Muscle layer of duodenum (tissue), 2 donors: ENCODE measurements around the gene NLK.
"Not testable (repeated sequence)": the region's sequence is repeated elsewhere in the genome, so short reads cannot be mapped to it uniquely, and the experiment has no call there.

Experiments
- H3K27ac ChIP-seq: one replicate; pipeline ENCODE4 v1.7.0; 2013; ENCODE audit warnings: mild to moderate bottlenecking, low read length
- H3K27me3 ChIP-seq: one replicate; pipeline ENCODE4 v1.7.0; 2013; ENCODE audit warnings: low read depth, mild to moderate bottlenecking, control low read depth, low read length
- H3K36me3 ChIP-seq, 2 donors: one replicate each; pipeline ENCODE4 v1.7.0; 2013; ENCODE audit warnings: low read length in 2 of 2, control low read depth in 1 of 2, mild to moderate bottlenecking in 1 of 2; ENCODE audit not compliant: insufficient read depth in 2 of 2, control insufficient read depth in 1 of 2
- H3K4me1 ChIP-seq, 2 donors: one replicate each; pipeline ENCODE4 v1.7.0; 2013; ENCODE audit warnings: low read length in 2 of 2, mild to moderate bottlenecking in 2 of 2, control low read depth in 1 of 2, moderate library complexity in 1 of 2; ENCODE audit not compliant: insufficient read depth in 2 of 2, control insufficient read depth in 1 of 2
- H3K4me3 ChIP-seq, 2 donors: one replicate each; pipeline ENCODE4 v1.7.0; 2013; ENCODE audit warnings: low read length in 2 of 2, low read depth in 1 of 2, mild to moderate bottlenecking in 1 of 2
- H3K9me3 ChIP-seq, 2 donors: one replicate each; pipeline ENCODE4 v1.7.0; 2013; ENCODE audit warnings: low read length in 2 of 2, control low read depth in 1 of 2, mild to moderate bottlenecking in 1 of 2; ENCODE audit not compliant: control insufficient read depth in 1 of 2
- donor health status: healthy.

The NLK gene

DNA sequence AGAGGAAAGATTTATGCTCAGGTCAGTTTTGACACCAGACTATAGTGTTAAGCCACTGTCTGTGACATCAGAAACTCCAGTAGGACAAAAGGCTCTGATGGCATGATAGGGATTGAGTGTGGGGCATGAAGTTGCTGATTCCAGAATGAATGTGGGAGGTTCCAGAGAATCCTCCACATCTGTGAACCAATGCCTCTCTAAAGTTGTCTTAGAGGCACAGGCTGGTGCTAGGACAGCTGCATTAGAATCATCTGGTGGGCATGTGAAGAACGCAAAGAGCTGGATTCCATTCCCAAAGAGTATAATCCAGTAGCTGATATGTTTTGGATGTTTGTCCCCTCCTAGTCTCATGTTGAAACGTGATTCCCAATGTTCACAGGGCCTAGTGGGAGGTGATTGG lies 32.1 kb upstream of the NLK start:
- H3K27me3 ChIP-seq, result peaks cover 4% of the 10 kb centered on the region
- H3K4me3 ChIP-seq, result no peak overlapping the region
- no peaks in the 10 kb centered on the region for H3K9me3 ChIP-seq
- H3K27ac ChIP-seq, result no peak overlapping the region
- no peaks in the 10 kb centered on the region for H3K36me3 ChIP-seq
- H3K4me1 ChIP-seq, result no peaks in the 10 kb centered on the region

- H3K27me3 ChIP-seq, result no peaks in the 10 kb centered on the region
- H3K36me3 ChIP-seq, result no peaks in the 10 kb centered on the region
- H3K4me1 ChIP-seq, result no peaks in the 10 kb centered on the region
- no peak overlapping the region for H3K4me3 ChIP-seq
- no peak overlapping the region for H3K27ac ChIP-seq
- no peaks in the 10 kb centered on the region for H3K9me3 ChIP-seq
These were observed 23.9 kb upstream of the NLK start for GRCh38 chr17:28018439-28019070.

DNA sequence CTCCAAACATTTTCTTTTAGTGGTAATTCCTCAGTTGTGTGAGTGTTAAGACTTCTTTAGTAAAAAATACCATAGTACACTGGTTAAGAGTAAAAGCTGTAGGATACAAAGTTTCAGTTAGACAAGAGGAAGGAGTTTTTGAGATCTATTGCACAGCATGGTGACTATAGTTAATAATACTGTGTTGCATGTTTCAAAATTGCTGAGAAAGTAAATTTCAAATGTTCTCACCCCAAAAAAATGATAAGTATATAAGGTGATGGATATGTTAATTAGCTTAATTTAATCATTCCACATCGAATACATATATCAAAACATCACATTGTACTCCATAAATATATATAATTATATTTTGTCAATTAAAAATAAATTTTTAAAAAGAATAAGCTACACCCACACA lies 22.0 kb upstream of the NLK start:
- no peaks in the 10 kb centered on the region for H3K4me1 ChIP-seq
- H3K27me3 ChIP-seq, result no peaks in the 10 kb centered on the region
- no peaks in the 10 kb centered on the region for H3K9me3 ChIP-seq
- no peaks in the 10 kb centered on the region for H3K36me3 ChIP-seq
- H3K4me3 ChIP-seq, result no peak overlapping the region
- H3K27ac ChIP-seq, result no peak overlapping the region

DNA sequence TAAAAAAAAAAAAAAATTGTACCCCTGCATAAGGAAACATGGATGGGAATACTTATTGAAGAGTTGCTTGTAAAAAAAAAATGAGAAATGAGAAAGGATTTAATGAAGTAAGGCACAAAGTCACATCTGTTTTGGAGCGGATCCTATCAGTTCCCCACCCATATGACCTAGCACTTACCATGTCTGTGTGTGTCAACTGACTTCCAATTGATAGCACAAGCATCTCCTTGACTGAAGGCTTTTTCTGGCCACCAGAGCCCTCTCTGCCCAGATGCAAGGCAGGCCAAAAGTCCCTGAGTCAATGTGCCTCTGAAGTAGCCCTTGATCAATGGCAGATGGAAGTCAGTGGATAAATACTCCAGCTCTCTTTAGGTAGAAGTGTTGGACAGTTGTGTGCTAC lies 13.4 kb upstream of the NLK start:
- Histone ChIP-seq H3K27ac (no peak overlapping the region), H3K4me1 (no peaks in the 10 kb centered on the region), H3K9me3 (no peaks in the 10 kb centered on the region), H3K36me3 (no peaks in the 10 kb centered on the region), H3K27me3 (no peaks in the 10 kb centered on the region), H3K4me3 (no peak overlapping the region)

DNA sequence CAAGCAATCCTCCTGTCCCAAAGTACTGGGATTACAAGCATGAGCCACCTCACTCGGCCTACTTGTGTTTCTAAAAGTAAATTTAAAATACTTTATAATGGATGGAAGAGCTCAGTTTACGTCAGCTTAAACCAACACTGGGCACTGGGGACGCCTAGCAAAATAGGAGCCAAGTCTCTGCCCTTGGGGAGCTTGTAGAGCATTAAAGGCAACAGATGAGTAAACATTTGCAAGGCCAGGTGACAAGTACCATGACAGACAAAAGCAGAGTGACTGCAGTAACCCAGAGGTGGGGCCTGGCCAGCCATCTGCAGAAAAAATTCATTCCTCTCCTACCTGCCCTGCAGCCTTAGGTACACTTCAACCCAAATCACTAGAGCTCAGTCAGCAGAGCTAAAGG lies 12.1 kb upstream of the NLK start:
- Histone ChIP-seq H3K9me3 (no peaks in the 10 kb centered on the region), H3K4me3 (no peak overlapping the region), H3K36me3 (no peaks in the 10 kb centered on the region), H3K27ac (no peak overlapping the region), H3K27me3 (no peaks in the 10 kb centered on the region), H3K4me1 (peaks cover 0 to 3% of the 10 kb centered on the region in 2 donors)

DNA sequence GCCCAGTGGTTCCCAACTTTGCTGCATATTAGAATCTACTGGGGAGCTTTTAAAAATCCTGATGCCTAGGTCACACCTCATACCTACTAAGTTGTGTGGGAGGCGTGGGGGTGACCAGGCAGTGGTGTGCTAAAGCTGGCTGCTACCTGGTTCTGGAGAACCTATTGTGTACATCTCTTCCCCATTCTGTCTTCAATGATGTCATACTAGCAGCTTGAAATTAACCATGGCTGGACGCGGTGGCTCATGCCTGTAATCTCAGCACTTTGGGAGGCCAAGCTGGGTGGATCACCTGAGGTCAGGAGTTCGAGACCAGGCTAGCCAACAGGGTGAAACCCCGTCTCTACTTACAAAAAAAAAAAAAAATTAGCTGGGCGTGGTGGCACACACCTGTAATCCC lies 11.3 kb upstream of the NLK start:
- Histone ChIP-seq H3K27me3 (no peaks in the 10 kb centered on the region), H3K9me3 (no peaks in the 10 kb centered on the region), H3K27ac (no peak overlapping the region), H3K4me1 (peaks cover 0 to 3% of the 10 kb centered on the region in 2 donors), H3K4me3 (no peak overlapping the region), H3K36me3 (no peaks in the 10 kb centered on the region)

GRCh38 chr17:28033972-28034714 lies 8.3 kb upstream of the NLK start:
- no peaks in the 10 kb centered on the region for H3K36me3 ChIP-seq
- no peak overlapping the region for H3K4me3 ChIP-seq
- no peaks in the 10 kb centered on the region for H3K27me3 ChIP-seq
- H3K27ac ChIP-seq, result peak overlapping the region; percentile 39
- H3K4me1 ChIP-seq, result peaks cover 0 to 3% of the 10 kb centered on the region in 2 donors
- no peaks in the 10 kb centered on the region for H3K9me3 ChIP-seq

DNA sequence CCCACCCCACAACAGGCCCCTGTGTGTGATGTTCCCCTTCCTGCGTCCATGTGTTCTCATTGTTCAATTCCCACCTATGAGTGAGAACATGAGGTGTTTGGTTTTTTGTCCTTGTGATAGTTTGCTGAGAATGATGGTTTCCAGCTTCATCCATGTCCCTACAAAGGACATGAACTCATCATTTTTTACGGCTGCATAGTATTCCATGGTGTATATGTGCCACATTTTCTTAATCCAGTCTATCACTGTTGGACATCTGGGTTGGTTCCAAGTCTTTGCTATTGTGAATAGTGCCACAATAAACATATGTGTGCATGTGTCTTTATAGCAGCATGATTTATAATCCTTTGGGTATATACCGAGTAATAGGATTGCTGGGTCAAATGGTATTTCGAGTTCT lies 7.0 kb upstream of the NLK start:
- not testable (repeated sequence) for H3K27me3 ChIP-seq, H3K36me3 ChIP-seq, H3K27ac ChIP-seq, H3K4me1 ChIP-seq, H3K4me3 ChIP-seq, H3K9me3 ChIP-seq

DNA sequence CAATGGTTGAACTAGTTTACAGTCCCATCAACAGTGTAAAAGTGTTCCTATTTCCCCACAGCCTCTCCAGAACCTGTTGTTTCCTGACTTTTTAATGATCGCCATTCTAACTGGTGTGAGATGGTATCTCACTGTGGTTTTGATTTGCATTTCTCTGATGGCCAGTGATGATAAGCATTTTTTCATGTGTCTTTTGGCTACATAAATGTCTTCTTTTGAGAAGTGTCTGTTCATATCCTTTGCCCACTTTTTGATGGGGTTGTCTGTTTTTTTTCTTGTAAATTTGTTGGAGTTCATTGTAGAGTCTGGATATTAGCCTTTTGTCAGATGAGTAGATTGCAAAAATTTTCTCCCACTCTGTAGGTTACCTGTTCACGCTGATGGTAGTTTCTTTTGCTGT lies 6.6 kb upstream of the NLK start:
- H3K9me3 ChIP-seq, H3K4me3 ChIP-seq, H3K27me3 ChIP-seq, H3K4me1 ChIP-seq, H3K27ac ChIP-seq, H3K36me3 ChIP-seq: not testable (repeated sequence)

DNA sequence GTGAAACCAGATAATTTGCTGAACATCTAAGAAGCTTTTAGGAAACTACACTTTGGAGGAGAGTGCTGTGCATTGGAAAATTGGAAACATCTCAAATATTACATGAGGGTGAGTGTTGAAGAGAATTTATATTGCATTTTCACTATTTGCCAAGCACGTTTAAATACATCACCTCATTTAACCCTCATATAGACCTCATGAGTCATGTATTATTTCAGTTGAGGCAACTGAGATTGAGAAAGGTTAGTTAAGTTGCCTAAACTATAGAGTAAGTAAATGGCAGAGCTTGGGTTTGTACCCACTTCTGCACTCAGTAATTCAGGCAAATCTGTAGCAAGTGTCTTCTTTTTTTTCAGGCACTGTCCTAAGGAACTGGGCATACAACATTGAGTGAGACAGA lies 3.7 kb upstream of the NLK start:
- H3K27me3 ChIP-seq, result no peaks in the 10 kb centered on the region
- H3K9me3 ChIP-seq, result no peaks in the 10 kb centered on the region
- peaks cover 3 to 21% of the 10 kb centered on the region in 2 donors for H3K4me1 ChIP-seq

DNA sequence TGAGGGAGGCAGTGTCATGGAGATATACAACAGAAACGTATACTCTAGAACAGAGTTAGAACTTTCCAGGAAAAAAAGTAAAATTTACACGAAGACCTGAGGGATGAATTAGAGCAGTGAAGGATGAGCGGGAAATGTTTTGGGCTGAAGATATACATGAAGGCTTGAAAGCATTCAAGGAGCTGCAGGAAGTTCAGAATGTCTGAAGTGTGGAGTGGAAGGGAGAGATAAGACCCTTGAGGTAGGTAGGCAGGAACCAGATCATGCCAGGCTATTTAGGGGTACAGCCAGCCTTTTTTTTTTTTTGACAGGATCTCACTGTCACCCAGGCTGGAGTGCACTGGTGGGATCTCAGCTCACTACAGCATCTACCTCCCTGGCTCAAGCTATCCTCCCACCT lies 3.2 kb upstream of the NLK start:
- Histone ChIP-seq H3K4me3 (no peak overlapping the region), H3K36me3 (no peaks in the 10 kb centered on the region), H3K27me3 (no peaks in the 10 kb centered on the region), H3K4me1 (peaks cover 3 to 24% of the 10 kb centered on the region in 2 donors), H3K9me3 (no peaks in the 10 kb centered on the region), H3K27ac (no peak overlapping the region)

More for the DNA sequence above, 3.7 kb upstream of the NLK start:
- no peak overlapping the region for H3K27ac ChIP-seq
- no peak overlapping the region for H3K4me3 ChIP-seq
- no peaks in the 10 kb centered on the region for H3K36me3 ChIP-seq

GRCh38 chr17:28040406-28040805 lies 2.1 kb upstream of the NLK start:
- Histone ChIP-seq H3K9me3 (no peaks in the 10 kb centered on the region), H3K27me3 (no peaks in the 10 kb centered on the region), H3K4me3 (peak overlapping the region; percentile 43 to 71), H3K36me3 (no peaks in the 10 kb centered on the region), H3K4me1 (peaks cover 0 to 28% of the 10 kb centered on the region in 2 donors), H3K27ac (no peak overlapping the region)
